Stimulated activated CD4-positive, alpha-beta T cell treated with anti-CD3 and anti-CD28 coated beads, Interleukin-1b, Interleukin-23, amount 100 ng/mL, for 4 hours (primary cell): ENCODE data around the gene DDX25.

Experiments used
- DNase-seq, 2 donors: peaks; one replicate each; pipeline ENCODE4 v3.0.0-alpha.2; 2020; ENCODE audit warnings: low read depth in 2 of 2

DDX25 gene

GRCh38 chr11:125977333-125977732 is 73.0 kb downstream of the DDX25 start:
- DNase-seq, result no peak

DNA sequence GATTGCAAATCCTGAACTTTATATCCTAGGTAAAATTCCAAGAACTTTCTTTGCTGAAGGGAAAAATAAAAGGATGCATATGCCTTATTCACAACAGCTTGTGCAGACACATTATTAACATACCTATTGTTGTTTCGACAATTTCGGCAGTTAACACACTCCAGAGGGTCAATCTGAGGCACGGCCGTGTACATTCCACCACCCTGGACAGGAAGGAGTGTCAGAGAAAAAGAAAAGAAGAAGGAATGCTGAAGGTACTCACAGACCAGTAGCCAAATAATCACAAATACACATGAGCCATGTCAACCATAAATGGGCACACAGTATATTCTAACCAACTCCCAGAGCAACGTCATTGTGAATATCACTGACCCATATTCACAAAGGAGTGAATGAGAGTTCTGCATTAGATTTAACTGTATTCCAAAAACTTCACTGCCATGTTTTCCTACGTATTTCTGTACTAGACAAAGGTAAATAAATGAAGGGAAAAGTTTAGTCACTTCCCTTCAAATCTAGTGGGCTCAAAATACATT is 73.9 kb downstream of the DDX25 start:
- DNase-seq, result no peak
